Activated T-cell treated with anti-CD3 and anti-CD28 coated beads, Interleukin-2, amount 50 U/mL, for 72 hours (primary cell): ENCODE measurements around the gene SEMA4D. TPM values are rescaled to one million over a fixed set of nuclear protein-coding genes. Genes with fewer than 3 reads are reported as not detected.

Source experiments
- ATAC-seq, 2 donors: fragments of 150-1000 bp; cut with Tn5 transposase; replicated peaks in 1 of 2; 2 replicates each; pipeline ENCODE4 v1.10.0; 2021; ENCODE audit warnings: moderate library complexity in 2 of 2, mild to moderate bottlenecking in 1 of 2
- DNase-seq, 2 donors: peaks; one replicate each; pipeline ENCODE4 v3.0.0; 2021 to 2022; ENCODE audit warnings: mixed read lengths in 1 of 2
- H3K27ac Mint-ChIP-seq: one replicate; pipeline ENCODE4 v1.8.0; 2022; ENCODE audit warnings: mild to moderate bottlenecking, moderate library complexity, mixed read lengths
- H3K27me3 Mint-ChIP-seq: one replicate; pipeline ENCODE4 v1.8.0; 2022; ENCODE audit warnings: low read depth, mixed read lengths
- H3K36me3 Mint-ChIP-seq, 2 donors: one replicate each; pipeline ENCODE4 v1.8.0; 2022; ENCODE audit warnings: mixed read lengths in 2 of 2, mild to moderate bottlenecking in 1 of 2; ENCODE audit not compliant: insufficient read depth in 2 of 2
- H3K4me1 Mint-ChIP-seq: one replicate; pipeline ENCODE4 v1.8.0; 2022; ENCODE audit warnings: low read depth, mixed read lengths
- H3K4me3 Mint-ChIP-seq, 2 donors: one replicate each; pipeline ENCODE4 v1.8.0; 2022; ENCODE audit warnings: mild to moderate bottlenecking in 2 of 2, mixed read lengths in 2 of 2, moderate library complexity in 2 of 2
- H3K9me3 Mint-ChIP-seq, 2 donors: one replicate each; pipeline ENCODE4 v1.8.0; 2022; ENCODE audit warnings: mixed read lengths in 2 of 2
- total RNA-seq, 2 donors: library from RNA; stranded (reverse); gene quantifications; one replicate each; pipeline ENCODE4 v1.2.3, GENCODE V29; 2022

SEMA4D gene
- total RNA-seq, 2 donors from 2014 or later = 182 to 198 TPM

GRCh38 chr9:89470224-89470839 is 27.6 kb downstream of the SEMA4D start:
- H3K27ac Mint-ChIP-seq = peak overlapping the region; percentile 96
- DNase-seq (no peak), ATAC-seq (no peak)
- H3K4me1 Mint-ChIP-seq = peaks cover 94% of the 10 kb centered on the region
- peaks cover 16 to 27% of the 10 kb centered on the region in 2 donors for H3K36me3 Mint-ChIP-seq
- H3K9me3 Mint-ChIP-seq = no peaks in the 10 kb centered on the region
- peak overlapping the region; percentile 84 to 92 for H3K4me3 Mint-ChIP-seq
- H3K27me3 Mint-ChIP-seq = no peaks in the 10 kb centered on the region

GRCh38 chr9:89469003-89469402 is 28.9 kb downstream of the SEMA4D start:
- peaks cover 97% of the 10 kb centered on the region for H3K4me1 Mint-ChIP-seq
- H3K36me3 Mint-ChIP-seq = peaks cover 14 to 27% of the 10 kb centered on the region in 2 donors
- H3K4me3 Mint-ChIP-seq = peak overlapping the region; percentile 84 to 92
- ATAC-seq (no peak), DNase-seq (no peak)
- H3K27ac Mint-ChIP-seq = peak overlapping the region; percentile 96
- no peaks in the 10 kb centered on the region for H3K9me3 Mint-ChIP-seq
- H3K27me3 Mint-ChIP-seq = no peaks in the 10 kb centered on the region

- DNase-seq = no peak
Measured at GRCh38 chr9:89468281-89468960, 29.5 kb downstream of the SEMA4D start.

DNA sequence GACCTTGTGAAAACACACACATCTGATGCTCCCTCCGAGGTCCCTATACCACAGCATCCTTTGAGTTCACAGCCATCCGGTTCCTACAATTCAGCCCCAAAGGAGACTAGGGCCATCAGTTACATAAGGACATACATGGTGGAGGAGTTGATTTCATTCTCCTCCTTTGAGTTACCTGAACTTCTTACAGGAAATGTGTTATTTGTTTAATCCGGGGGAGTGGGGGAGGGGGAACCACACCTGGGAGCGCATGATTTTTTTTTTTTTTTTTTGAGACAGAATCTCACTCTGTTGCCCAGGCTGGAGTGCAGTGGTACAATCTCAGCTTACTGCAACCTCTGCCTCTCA is 30.7 kb downstream of the SEMA4D start:
- Mint-ChIP-seq H3K27ac (peak overlapping the region; percentile 96), H3K9me3 (no peaks in the 10 kb centered on the region), H3K4me3 (peak overlapping the region; percentile 84 to 92), H3K27me3 (no peaks in the 10 kb centered on the region), H3K36me3 (peaks cover 18 to 31% of the 10 kb centered on the region in 2 donors), H3K4me1 (peaks cover 100% of the 10 kb centered on the region)
- no peak for ATAC-seq
- no peak for DNase-seq

More at GRCh38 chr9:89468281-89468960, 29.5 kb downstream of the SEMA4D start:
- Mint-ChIP-seq H3K27ac (peak overlapping the region; percentile 96), H3K9me3 (no peaks in the 10 kb centered on the region), H3K27me3 (no peaks in the 10 kb centered on the region), H3K4me1 (peaks cover 97% of the 10 kb centered on the region), H3K4me3 (peak overlapping the region; percentile 84 to 92), H3K36me3 (peaks cover 15 to 27% of the 10 kb centered on the region in 2 donors)
- no peak for ATAC-seq

DNA sequence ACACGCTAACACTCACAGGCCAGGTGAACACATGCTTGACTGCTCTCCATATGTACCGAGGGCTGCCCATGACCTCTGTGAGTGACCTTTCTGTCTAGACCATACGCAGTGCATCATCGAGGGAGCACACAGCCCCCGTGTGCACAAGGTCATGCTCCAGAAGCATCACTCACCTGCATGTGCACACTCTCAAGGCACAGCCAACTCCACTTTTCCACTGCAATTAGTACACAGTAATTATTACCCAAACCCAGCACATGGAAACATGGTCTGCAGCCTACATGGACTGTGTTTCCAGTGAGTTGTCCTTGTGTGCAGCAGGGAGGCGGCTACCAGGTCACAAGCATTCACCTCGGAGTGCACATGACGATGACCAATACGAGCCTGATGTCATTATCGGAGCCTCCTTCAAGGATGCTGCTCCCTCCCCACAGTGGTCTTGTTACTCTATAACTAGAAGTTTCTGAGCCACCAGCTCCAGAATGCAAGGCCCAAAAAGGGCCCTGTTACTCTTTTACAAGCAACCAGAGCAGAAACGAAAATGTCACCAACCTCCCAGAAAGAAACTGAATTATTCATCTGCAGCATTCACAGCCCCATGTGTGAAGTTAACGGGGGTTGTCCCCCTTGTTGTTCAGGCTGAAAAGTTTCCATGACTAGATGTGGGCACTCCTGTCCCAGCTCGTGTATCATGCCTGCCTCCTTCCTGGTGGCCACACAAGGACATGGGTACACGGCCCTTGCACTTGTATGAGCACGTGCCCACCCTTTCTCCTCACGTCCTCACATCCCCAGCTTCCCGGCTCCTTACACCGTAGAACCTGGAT is 31.2 kb downstream of the SEMA4D start:
- H3K36me3 Mint-ChIP-seq = peaks cover 16 to 31% of the 10 kb centered on the region in 2 donors
- DNase-seq = peak; percentile 70 to 79
- H3K9me3 Mint-ChIP-seq = no peaks in the 10 kb centered on the region
- H3K27ac Mint-ChIP-seq = peak overlapping the region; percentile 96
- H3K4me3 Mint-ChIP-seq = peak overlapping the region; percentile 84 to 92
- peaks cover 100% of the 10 kb centered on the region for H3K4me1 Mint-ChIP-seq
- ATAC-seq = peak; percentile 77 to 78
- H3K27me3 Mint-ChIP-seq = no peaks in the 10 kb centered on the region

GRCh38 chr9:89465726-89466308 is 32.1 kb downstream of the SEMA4D start:
- Mint-ChIP-seq H3K4me3 (peak overlapping the region; percentile 84 to 92), H3K9me3 (no peaks in the 10 kb centered on the region), H3K36me3 (peaks cover 16 to 28% of the 10 kb centered on the region in 2 donors), H3K4me1 (peaks cover 100% of the 10 kb centered on the region), H3K27ac (peak overlapping the region; percentile 96), H3K27me3 (no peaks in the 10 kb centered on the region)
- ATAC-seq (no peak), DNase-seq (no peak)

GRCh38 chr9:89465001-89465451 is 32.9 kb downstream of the SEMA4D start:
- Mint-ChIP-seq H3K27me3 (no peaks in the 10 kb centered on the region), H3K27ac (peak overlapping the region; percentile 89), H3K4me3 (peak overlapping the region; percentile 84 to 92), H3K36me3 (peaks cover 16 to 26% of the 10 kb centered on the region in 2 donors), H3K4me1 (peaks cover 100% of the 10 kb centered on the region), H3K9me3 (no peaks in the 10 kb centered on the region)
- no peak for ATAC-seq
- DNase-seq = no peak

DNA sequence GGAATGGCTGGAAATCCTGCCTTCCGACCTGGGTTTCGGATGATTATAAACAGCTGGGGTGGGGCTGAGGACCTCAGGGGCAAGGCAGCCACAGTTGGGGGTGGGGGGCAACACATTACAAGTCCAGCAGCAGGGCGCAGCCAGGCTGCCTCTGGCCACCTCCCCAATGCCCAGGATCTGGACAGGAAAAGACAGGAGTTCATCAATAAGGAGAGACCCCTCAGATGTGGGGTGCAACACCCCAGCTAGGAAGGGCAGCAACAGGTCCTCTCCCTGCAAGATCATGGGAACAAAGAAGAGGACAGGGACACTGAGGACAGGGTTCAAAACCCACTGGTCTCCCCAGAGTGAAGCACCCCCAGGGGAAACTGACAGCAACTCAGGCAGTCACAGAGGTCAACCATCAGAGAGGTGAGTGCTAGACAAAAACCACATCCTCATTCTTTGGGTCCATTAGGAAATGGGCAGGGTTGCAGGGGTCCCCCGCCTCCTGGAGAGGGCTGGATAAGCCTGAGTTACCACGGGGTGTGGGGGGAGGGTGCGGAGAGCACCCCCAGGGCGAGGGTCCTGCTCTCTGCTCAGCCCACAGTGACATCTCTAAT is 33.5 kb downstream of the SEMA4D start:
- Mint-ChIP-seq H3K4me3 (peak overlapping the region; percentile 84 to 92), H3K27ac (peak overlapping the region; percentile 89), H3K27me3 (no peaks in the 10 kb centered on the region), H3K9me3 (no peaks in the 10 kb centered on the region), H3K36me3 (peaks cover 16 to 26% of the 10 kb centered on the region in 2 donors), H3K4me1 (peaks cover 100% of the 10 kb centered on the region)
- DNase-seq (no peak), ATAC-seq (no peak)

DNA sequence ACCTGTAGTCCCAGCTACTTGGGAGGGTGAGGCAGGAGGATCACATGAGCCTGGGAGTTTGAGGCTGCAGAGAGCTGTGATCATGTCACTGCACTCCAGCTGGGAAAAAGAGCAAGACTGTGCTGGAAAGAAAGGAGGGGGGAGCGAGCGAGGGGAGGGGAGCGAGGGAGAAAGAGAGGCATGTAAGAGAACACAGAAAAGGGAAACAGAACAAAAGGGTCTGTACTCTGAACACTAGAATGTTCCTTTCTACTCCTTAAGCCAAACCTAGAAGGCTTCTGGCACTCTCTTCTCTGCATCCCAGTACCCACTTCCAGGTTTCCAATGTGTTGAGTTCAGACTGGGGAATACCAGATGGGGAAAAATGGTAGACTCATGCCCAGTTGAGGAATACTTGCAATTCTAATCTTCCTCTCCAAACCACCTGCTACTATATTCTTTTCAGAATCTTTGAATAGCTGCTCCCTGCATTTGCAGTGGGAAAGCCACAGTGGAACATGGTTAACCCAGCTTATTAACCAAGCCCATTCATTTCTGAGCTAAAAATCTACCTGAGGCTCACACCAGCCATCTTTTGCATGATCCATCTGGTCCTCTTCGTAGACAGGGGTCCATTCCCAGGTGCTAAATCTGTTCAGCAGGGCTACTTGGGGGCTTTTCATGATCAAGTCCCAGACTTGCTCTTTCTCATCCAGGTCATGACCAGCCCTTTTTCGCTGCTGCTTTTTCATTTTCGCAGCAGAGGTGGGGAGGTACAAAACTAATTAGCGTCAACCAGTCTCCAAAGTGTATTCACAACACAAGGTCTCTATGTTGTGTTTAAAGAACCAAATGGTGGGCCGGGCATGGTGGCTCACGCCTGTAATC is 34.9 kb downstream of the SEMA4D start:
- no peaks in the 10 kb centered on the region for H3K27me3 Mint-ChIP-seq
- peaks cover 100% of the 10 kb centered on the region for H3K4me1 Mint-ChIP-seq
- no peak for DNase-seq
- no peaks in the 10 kb centered on the region for H3K9me3 Mint-ChIP-seq
- ATAC-seq = no peak
- H3K36me3 Mint-ChIP-seq = peaks cover 17 to 22% of the 10 kb centered on the region in 2 donors
- peak overlapping the region; percentile 74 to 84 for H3K4me3 Mint-ChIP-seq
- peak overlapping the region; percentile 59 for H3K27ac Mint-ChIP-seq

GRCh38 chr9:89462199-89462598 is 35.7 kb downstream of the SEMA4D start:
- peaks cover 17 to 25% of the 10 kb centered on the region in 2 donors for H3K36me3 Mint-ChIP-seq
- peak overlapping the region; percentile 72 for H3K27ac Mint-ChIP-seq
- no peak for DNase-seq
- peak overlapping the region; percentile 74 to 84 for H3K4me3 Mint-ChIP-seq
- no peak for ATAC-seq
- H3K4me1 Mint-ChIP-seq = peaks cover 100% of the 10 kb centered on the region
- no peaks in the 10 kb centered on the region for H3K27me3 Mint-ChIP-seq
- no peaks in the 10 kb centered on the region for H3K9me3 Mint-ChIP-seq

DNA sequence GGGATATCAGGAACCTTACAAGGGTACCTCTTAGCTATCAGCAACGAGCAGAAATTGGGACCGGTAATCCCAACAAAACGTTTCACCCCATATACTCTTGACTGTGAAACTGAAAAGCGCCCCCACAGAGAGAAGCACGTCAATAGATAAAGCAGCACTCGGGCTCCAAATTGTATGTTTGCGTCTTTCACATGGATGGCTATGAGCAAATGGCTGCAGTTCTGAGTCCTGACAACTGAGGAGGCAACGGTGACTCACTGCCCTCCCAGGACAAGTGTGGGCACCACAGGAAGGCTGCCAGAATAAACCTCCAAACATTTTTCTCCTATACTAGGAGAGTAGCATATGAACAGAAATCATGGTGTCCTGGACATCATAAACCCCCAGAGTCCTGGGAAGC is 36.6 kb downstream of the SEMA4D start:
- H3K9me3 Mint-ChIP-seq = no peaks in the 10 kb centered on the region
- ATAC-seq (peak; percentile 51 to 56), DNase-seq (peak; percentile 53 to 68)
- H3K27ac Mint-ChIP-seq = peak overlapping the region; percentile 26
- H3K36me3 Mint-ChIP-seq = peaks cover 13 to 26% of the 10 kb centered on the region in 2 donors
- no peaks in the 10 kb centered on the region for H3K27me3 Mint-ChIP-seq
- H3K4me1 Mint-ChIP-seq = peaks cover 100% of the 10 kb centered on the region
- H3K4me3 Mint-ChIP-seq = peak overlapping the region; percentile 52 to 84

DNA sequence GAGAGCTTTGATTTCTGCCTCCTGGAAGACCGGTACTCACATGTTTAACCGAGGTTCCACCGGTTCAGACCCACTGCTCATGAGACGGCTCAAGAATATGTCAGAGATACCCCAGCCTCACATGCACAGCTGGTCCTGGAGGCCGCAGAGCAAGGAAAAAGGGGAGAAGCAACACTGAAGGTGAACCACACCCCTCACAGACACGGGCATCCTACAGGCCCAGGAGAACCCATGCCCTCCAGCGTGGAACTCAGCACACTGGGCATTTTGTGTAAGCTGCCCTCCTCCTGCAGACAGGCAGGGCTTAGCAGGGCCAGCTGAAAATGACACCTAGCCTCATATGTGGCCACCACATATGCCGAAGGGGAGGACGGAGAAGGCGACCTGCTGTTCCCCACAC is 37.4 kb downstream of the SEMA4D start:
- ATAC-seq = no peak
- H3K27ac Mint-ChIP-seq = peak overlapping the region; percentile 21
- peaks cover 15 to 32% of the 10 kb centered on the region in 2 donors for H3K36me3 Mint-ChIP-seq
- no peaks in the 10 kb centered on the region for H3K27me3 Mint-ChIP-seq
- peak overlapping the region; percentile 33 to 84 for H3K4me3 Mint-ChIP-seq
- no peaks in the 10 kb centered on the region for H3K9me3 Mint-ChIP-seq
- DNase-seq = no peak
- peaks cover 100% of the 10 kb centered on the region for H3K4me1 Mint-ChIP-seq
